H54 (cell line): Measurements from ENCODE around the gene ITCH.
"Not testable (repeated sequence)": the region's sequence is repeated elsewhere in the genome, so short reads cannot be mapped to it uniquely, and the experiment has no call there.

Experiments
- DNase-seq: peaks from one replicate; pipeline ENCODE4 v3.0.0; 2011; ENCODE audit warnings: low spot score, mixed read lengths; ENCODE audit not compliant: insufficient read length
- FAIRE-seq: peaks from 3 replicates; lab custom pipeline; 2011; peaks lifted over from hg19 to GRCh38; lab: Jason Lieb, UNC
- POLR2A ChIP-seq: IDR thresholded peaks from 2 replicates; pipeline ENCODE4 v1.6.1; 2011; ENCODE audit warnings: low read depth, mild to moderate bottlenecking, low read length

ITCH gene

GRCh38 chr20:34435589-34435988 lies 72.5 kb downstream of the ITCH start:
- no peak for DNase-seq
- TF ChIP-seq POLR2A = no peak
- FAIRE-seq = no peak

GRCh38 chr20:34437330-34437986 lies 74.4 kb downstream of the ITCH start:
- DNase-seq (no peak), FAIRE-seq (no peak)
- no peak for TF ChIP-seq POLR2A

- DNase-seq (no peak), FAIRE-seq (no peak)
- TF ChIP-seq POLR2A = no peak
Observed at GRCh38 chr20:34439168-34439567, 76.1 kb downstream of the ITCH start.

GRCh38 chr20:34441423-34441822 lies 78.3 kb downstream of the ITCH start:
- FAIRE-seq, DNase-seq: not testable (repeated sequence)

GRCh38 chr20:34443546-34443945 lies 80.5 kb downstream of the ITCH start:
- FAIRE-seq (no peak), DNase-seq (no peak)
- TF ChIP-seq POLR2A = no peak

GRCh38 chr20:34445177-34446065 lies 82.3 kb downstream of the ITCH start:
- FAIRE-seq = no peak
- TF ChIP-seq POLR2A = no peak

GRCh38 chr20:34448517-34448916 lies 85.4 kb downstream of the ITCH start:
- FAIRE-seq (no peak), DNase-seq (no peak)
- TF ChIP-seq POLR2A = no peak

More at GRCh38 chr20:34445177-34446065, 82.3 kb downstream of the ITCH start:
- no peak for DNase-seq

GRCh38 chr20:34449674-34450592 lies 86.9 kb downstream of the ITCH start:
- FAIRE-seq (no peak), DNase-seq (no peak)

GRCh38 chr20:34452281-34452982 lies 89.4 kb downstream of the ITCH start:
- FAIRE-seq = no peak
- no peak for TF ChIP-seq POLR2A
- no peak for DNase-seq

More at GRCh38 chr20:34449674-34450592, 86.9 kb downstream of the ITCH start:
- no peak for TF ChIP-seq POLR2A

GRCh38 chr20:34458631-34459030 lies 95.6 kb downstream of the ITCH start:
- FAIRE-seq = no peak
- DNase-seq = no peak
- no peak for TF ChIP-seq POLR2A

GRCh38 chr20:34459209-34459897 lies 96.3 kb downstream of the ITCH start:
- DNase-seq = no peak
- no peak for TF ChIP-seq POLR2A

GRCh38 chr20:34461779-34462087 lies 98.7 kb downstream of the ITCH start:
- DNase-seq (no peak), FAIRE-seq (no peak)
- TF ChIP-seq POLR2A = no peak

More at GRCh38 chr20:34459209-34459897, 96.3 kb downstream of the ITCH start:
- FAIRE-seq = no peak

- no peak for FAIRE-seq
- no peak for TF ChIP-seq POLR2A
- DNase-seq = no peak
Observed at GRCh38 chr20:34468951-34469350, 105.9 kb downstream of the ITCH start.
